HG03097 (cell line): Measurements from ENCODE around the gene PCDH19.

ENCODE experiments used
- ATAC-seq: cut with Tn5 transposase; IDR thresholded peaks from one replicate; pipeline ENCODE4 v1.9.1; 2021; ENCODE audit not compliant: unreplicated experiment, low FRiP score

PCDH19 gene

GRCh38 chrX:100316987-100317386 lies 93.1 kb downstream of the PCDH19 start:
- no peak for ATAC-seq

DNA sequence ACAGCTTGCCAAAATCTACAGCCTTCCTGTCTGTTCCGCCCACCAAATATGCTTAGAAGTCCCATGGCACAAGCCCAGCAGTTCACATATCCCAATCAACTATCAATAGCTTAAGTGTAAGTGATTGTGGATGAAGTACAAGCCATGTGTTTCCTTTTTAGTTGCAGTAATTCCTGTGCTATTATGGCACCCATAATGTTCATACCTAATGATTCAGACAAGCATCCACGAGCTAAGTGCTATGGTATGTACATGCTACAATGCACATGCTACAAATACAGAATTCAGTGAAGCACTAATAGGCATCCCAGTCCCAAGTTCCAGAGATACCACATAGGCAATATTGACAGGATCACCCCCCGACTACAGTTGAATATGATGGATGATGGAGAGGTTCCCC lies 94.5 kb downstream of the PCDH19 start:
- ATAC-seq = no peak

DNA sequence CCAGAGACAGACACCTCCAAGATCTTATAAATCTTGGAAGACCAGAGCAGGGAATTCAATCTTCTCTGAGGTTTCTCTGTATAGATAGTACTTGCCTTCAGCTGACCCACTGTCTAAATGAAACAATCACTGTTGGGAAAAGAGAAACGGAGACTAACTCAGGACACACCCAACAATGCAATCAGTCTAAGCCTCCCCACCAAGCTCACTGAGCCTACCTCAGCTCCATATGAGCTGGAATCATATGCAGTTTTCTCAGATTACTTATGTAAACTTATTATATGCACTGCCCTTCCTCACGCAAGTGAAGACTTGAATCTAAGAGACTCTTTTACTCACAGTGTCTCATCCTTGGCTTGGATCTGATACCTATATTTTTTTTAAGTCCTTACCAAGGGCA lies 110.5 kb downstream of the PCDH19 start:
- no peak for ATAC-seq

DNA sequence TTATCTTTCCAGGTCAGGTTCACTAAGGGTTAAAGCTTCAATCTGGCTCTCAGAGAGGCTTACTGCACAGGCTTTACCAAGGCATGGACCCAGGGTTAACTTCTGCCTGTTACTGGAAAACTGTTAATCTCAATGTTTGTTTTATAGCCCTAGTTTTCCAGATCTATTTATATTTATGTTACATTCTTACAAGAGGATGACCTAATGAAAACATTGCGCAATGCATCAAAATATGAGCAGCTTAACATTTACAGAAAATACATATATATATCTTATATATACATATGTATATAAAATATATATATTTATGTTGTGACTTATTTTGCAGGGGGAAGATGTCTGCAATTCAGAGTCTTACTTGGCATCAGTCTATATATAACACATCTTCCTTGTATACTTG lies 112.3 kb downstream of the PCDH19 start:
- no peak for ATAC-seq

DNA sequence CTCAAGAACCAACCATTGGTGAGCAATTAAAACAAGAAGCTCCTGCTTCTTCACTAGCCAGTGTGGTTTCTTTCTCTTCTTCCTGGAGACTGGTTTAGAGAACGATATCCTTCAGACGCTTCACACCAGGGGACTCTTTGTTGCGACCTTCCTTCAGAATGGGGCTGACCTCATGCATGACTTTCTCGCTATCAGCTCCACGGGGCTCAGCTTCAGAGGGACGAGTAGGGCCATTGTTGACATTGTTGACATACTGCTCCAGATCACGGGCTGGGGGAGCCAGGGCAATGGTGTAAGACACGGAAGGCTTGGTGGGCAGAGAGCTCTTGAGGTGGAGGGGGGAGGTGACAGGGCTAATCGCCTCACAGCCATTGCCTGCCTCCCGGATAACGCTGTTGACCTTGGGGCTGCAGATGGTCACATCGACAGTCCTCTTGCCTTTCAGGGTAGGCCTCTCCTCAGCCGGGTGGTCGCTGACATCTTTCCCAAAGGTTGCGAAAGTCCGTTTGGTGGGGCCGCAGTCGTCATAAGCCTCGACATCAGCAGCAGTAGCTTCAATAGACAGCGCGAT lies 113.8 kb downstream of the PCDH19 start:
- no peak for ATAC-seq

- no peak for ATAC-seq
Observed at GRCh38 chrX:100294965-100295364, 115.1 kb downstream of the PCDH19 start.

- ATAC-seq = no peak
Observed at GRCh38 chrX:100289066-100289558, 121.0 kb downstream of the PCDH19 start.

DNA sequence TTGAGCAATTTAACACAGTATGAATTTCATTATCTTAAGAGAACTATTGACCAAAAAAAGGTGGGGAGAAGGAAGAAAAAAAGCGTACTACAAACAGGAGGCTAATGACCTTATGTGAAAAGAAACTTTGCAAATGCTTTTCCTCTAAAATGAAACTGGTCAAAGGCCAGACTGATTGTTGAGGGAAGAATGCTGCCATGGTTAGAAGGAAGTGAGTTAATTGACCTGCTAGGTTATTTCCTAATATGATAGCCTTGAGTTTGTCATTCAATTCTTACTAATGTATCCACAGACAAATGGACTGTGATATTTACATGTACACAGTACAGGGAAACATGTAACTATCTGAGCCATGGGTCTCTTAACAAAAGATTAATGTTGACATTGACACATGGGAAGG lies 132.8 kb downstream of the PCDH19 start:
- ATAC-seq = no peak

- no peak for ATAC-seq
Observed at GRCh38 chrX:100274916-100275315, 135.2 kb downstream of the PCDH19 start.

GRCh38 chrX:100265179-100265578 lies 144.9 kb downstream of the PCDH19 start:
- no peak for ATAC-seq

GRCh38 chrX:100264200-100264599 lies 145.9 kb downstream of the PCDH19 start:
- ATAC-seq = no peak

DNA sequence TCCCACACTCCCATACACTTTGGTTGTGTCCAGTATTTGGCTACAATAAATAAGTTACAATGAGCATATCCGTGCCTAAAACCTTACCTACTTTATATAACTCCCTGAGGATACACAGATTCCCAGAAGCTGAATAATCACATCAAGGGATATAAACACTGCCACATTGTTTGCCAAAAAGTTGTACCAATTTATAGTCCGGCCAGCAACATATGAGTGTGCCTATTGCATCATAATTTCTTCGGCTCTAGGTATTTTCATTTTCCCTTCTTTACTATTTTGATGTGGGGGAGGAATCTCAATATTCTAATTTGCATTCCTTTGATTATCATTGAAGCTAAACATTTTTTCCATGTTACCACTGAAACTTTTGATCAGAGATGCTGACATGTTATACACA lies 146.4 kb downstream of the PCDH19 start:
- ATAC-seq = no peak

DNA sequence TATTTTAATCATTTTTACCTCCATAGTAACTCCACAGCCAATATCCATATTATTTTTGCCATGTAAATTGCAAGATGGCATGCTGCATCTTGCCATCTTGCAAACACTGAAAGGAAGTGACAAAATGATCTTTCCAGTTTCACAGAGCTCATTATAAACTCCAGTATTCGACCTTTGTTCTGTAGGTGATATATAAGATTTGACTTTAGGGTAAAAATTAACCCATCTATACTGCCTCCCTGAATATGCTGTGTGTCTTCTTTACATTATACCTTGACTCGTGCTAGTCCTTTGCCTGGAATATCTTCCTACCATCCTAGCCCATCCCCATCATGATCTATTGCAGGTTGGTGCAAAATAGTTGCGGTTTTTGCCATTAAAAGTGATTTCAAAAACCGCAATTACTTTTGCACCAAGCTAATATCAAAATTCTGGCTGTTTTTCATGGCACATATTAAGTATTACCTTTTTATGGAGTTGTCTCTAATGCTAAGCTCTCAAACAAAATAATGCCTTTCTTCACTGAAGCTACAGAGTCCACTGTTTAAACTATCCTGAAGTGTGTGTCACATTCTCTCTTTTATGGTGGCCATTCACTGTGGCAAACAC lies 161.1 kb downstream of the PCDH19 start:
- no peak for ATAC-seq

DNA sequence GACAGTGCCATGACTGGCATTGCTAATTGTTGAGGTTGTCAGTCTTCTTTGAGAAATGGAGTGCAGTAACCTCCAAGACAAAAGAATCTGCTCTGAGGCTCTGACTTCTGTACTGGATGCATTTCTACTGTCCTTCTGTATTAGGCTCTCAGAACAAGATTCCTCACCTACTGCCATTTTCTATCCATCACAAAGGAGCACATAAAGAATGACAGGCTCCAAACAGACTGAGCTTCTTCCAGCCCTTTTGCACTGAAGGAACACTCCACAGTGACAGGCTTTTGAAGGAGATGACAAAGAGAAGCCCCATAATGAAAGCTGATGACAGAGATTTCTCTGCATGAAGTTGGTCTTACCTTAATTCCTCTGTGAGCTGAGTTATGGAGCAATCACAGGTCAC lies 162.2 kb downstream of the PCDH19 start:
- no peak for ATAC-seq

DNA sequence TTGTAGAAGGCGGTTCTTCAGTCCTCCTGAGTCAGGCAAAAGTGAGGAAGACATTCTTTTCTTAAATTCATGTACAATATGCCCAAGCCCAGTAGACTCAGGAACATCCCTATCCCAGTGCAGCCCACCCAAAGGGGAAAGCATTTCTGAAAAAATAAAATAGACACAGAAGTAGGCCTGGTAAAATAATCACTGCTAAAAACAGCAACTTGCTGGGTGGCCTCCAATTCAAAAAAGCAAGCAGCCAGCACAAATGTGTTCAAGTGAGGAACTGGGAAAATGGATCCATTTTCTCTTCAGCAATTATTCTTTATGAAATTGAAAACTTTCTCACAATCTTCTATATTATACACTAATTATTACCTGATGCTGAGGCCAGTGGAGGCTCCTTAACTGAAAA lies 165.4 kb downstream of the PCDH19 start:
- no peak for ATAC-seq
